Activated T-helper 9 cell treated with anti-CD3 and anti-CD28 coated beads, Interleukin-2, amount 50 U/mL, for 16 hours (primary cell): Measurements from ENCODE around the gene CH25H.

Experiments used
- DNase-seq: peaks from one replicate; pipeline ENCODE4 v3.0.0-alpha.2; 2020; ENCODE audit warnings: low read depth

Gene CH25H

GRCh38 chr10:89228962-89229361, 21.8 kb upstream of the CH25H start:
- no peak for DNase-seq

- DNase-seq: no peak
Observed at GRCh38 chr10:89228146-89228545, 21.0 kb upstream of the CH25H start.

GRCh38 chr10:89226891-89227290, 19.8 kb upstream of the CH25H start:
- DNase-seq: no peak

DNA sequence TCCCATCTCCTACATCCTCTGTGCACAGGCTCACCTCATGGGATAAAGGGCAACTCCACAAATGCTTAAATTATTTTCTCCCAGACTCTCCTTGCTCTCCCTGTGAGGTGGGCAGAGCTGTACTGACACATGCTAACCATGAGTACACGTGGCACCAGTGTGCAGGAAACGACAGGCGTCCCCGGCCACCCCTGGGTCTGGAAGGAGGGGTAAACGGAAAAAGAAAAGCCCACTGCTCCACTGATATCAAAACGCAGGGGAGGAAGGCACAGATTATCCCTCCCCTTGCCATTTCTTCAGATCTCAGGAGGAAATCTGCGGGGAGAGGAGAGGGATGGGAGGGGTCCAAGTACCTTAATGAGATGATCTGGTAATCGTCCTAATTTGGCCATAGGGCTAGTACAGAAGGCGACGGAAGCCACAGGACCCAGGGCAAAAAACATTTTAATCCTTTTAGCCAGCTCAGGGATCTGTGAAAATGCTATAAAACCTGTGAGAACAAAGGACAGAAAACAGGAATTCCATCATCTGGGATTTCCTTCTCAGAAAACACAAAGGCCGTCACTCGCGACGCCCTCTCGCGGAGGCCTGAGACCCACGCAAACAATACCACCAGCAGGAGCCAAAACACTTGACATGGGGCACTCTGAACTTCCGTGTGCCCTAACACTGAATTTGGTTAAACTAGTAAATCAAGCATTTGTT, 17.8 kb upstream of the CH25H start:
- DNase-seq: no peak

GRCh38 chr10:89221919-89222318, 14.8 kb upstream of the CH25H start:
- DNase-seq: no peak

DNA sequence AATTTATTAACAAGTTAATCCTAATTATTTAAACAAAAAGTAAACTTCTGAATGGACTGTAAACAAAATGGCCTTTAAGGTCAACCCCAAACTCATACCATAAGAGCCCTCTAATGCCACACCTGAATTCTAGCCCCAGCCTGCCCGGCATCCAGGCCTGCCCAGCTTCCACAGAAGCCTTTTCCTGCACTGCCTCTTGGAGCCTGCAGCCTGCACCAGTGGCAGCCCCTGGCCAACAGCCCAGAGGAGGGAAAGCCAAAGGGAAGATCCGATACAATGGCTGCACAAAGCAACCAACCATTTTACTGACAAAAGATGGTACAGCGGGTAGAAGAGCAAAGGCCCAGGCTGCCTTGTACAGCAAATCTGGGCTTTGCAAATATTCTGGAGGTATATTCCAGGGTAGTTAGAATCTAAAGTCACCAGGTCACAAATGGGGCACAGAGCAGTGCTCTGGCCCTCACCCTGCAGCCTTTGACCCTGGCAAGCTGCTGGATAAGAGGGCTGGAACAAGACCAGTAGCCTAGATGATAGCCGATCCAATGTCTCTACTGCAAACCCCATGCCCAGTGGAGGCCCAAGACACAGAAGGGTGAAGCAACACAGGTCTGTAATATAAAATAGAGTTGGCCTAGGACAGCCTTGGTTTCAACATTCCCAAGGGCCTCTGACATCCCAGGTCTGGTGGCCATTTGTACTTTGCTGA, 12.5 kb upstream of the CH25H start:
- no peak for DNase-seq

- peak; percentile 38 for DNase-seq
Observed at GRCh38 chr10:89217057-89217990, 10.2 kb upstream of the CH25H start.

DNA sequence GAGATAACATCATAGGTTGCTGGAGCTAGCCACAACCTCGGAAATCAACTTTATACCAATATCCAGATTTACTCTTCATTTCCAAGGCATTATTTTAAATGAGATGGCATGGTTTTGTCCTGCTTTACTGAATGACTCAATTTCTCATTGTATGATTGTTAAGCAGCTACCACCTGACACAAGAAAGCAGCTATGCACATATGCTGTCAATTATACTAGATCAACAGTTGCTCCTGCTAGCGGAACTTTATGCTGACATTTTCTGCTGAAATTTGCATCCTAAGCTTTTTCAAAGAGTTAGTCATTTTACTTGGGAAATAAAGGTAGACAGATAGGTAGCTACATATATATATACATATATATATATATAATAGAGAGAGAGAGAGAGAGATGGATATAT, 8.9 kb upstream of the CH25H start:
- DNase-seq: no peak

DNA sequence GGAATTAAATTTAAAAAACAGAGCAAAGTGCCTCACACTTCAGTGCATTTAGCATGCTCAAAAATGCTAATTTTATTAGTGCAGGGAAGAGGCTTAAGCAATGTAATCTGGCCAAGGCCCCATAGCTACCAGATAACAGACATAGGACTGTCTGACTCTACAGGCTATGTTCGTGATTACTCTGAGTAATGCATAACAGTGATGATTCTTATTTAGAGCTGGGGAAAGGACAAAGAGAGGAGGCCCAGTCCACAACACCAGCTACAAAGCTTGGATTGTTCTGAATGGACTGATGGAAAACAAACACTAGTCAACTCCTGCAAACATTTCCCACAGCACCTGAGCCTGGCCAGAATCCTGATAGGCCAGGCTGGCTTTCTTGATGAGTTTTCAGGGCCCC, 8.4 kb upstream of the CH25H start:
- no peak for DNase-seq

DNA sequence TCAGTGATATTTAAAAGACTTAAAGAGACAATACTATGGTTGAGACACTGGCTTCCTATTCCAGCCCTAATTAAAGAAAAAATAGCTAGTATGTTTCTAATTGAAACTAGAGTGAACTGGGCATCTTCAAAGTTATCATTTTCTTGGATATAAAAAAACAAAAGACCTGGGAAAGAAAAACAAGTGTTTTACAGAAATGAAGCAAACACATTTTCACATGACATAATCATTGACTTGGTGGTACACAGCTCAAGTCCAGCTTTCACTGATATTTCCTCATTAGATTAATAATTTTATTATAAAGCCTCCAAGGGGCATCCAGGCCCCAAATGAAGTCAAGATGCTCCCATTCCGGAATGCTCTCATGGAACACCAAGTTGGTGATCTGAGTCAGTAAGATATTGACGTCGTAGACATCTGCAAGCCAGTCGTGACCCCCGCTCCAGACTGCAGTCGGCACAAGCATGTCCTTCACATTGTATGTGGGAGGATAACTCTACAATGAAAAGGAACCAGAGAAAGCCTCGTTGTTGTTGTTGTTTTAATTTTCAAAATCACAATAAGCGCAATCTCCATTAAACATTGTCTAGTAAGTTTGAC, 7.5 kb upstream of the CH25H start:
- DNase-seq: no peak

DNA sequence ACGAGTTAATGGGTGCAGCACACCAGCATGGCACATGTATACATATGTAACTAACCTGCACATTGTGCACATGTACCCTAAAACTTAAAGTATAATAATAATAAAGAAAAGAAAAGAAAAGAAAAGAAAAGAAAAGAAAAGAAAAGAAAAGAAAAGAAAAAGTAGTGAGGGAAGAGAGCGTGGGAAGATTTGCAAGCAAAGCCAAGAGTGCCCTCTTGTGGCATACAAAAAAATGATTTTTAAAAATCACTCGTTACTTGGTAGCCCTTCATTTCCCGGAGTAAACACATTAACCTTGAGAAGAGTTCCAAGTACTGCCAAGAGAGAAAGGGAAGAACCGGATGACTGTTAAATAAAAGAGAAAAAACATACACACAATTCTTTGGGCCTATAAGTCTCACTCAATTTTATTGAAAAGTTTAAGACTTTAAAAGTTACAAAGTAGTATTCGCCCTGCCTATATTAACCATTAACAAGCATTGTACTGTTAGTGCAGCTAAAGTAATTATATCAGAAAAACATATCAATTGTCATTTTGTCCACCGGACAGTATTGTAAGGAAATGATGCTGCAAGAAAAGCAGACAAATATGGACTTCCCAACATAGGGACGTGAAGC, 6.2 kb upstream of the CH25H start:
- DNase-seq: no peak

- no peak for DNase-seq
Observed at GRCh38 chr10:89210794-89211425, 3.8 kb upstream of the CH25H start.

GRCh38 chr10:89209718-89210117, 2.6 kb upstream of the CH25H start:
- no peak for DNase-seq

GRCh38 chr10:89207801-89208551, 859 bp upstream of the CH25H start:
- no peak for DNase-seq

- no peak for DNase-seq
Observed at GRCh38 chr10:89206402-89207180, 526 bp downstream of the CH25H start.

- DNase-seq: no peak
Observed at GRCh38 chr10:89204621-89205185, 2.4 kb downstream of the CH25H start.

DNA sequence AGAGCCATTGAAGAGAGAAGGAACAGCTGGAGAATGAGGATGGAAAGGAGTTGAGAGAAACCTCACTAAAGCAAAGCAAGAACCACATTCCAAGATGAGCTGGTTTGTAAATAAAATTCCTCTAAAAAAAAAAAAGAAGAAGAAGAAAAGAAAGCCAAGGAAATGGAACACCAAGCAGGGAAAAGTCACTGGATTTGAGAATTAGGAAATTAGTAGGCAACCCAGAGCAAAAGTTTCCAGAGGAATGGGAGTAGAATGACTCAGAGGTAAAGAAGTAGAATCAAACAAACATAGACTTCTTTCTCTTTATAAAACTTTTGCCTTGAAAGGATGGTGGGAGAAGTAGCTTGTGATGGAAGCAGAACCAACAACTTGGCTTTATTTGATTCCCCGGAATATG, 3.9 kb downstream of the CH25H start:
- DNase-seq: no peak

- no peak for DNase-seq
Observed at GRCh38 chr10:89202033-89202425, 5.1 kb downstream of the CH25H start.

DNA sequence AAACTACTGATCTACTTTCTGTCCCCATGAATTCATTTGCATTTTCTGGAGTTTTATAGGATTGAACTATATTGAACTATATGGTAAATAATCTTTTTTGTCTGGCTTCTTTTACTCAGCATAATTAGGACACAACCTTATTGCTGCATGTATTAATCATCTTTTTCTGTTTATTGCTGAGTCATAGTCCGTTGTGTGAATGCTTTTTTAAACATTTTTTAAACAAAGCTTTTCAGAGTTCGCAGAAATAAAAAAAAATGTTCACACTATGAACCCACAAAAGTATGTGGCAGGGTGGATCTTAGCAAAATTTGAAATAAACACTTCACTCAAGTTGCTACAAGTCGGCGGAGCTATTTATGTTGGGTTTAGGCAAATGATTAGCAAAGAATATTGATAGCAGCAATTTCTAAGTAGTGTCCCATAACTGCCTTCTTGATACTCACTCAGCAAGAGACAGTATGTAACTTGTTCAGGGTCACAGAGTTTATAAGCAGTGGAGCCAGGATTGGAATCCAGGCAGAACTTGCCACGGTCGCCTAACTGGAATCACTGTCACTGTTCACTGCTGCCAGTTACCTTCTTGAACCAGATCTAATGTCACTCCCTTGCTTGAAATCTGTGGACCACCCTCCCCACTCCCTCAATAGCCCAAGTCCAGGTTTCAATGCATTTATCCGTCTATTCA, 5.6 kb downstream of the CH25H start:
- DNase-seq: no peak
